ENCODE results near the gene SOBP.

GRCh38 chr6:107689190-107689589 lies 199.3 kb downstream of the SOBP start:
- no peak for TF ChIP-seq CTCF (IDR thresholded peaks at IDR 0.05)
- no peak for TF ChIP-seq POLR2A (IDR thresholded peaks at IDR 0.05)
- TF ChIP-seq POLR2AphosphoS5 (IDR thresholded peaks at IDR 0.05; ENCODE audit: insufficient read depth in 1 of 2, low read depth in 1 of 2), result no peak

Data from vagina (tissue), 2 donors.